NB4 (cell line): ENCODE measurements around the gene TMEM221.

ENCODE experiments used
- DNase-seq: peaks from one replicate; pipeline ENCODE4 v3.0.0; 2010; ENCODE audit warnings: low read depth
- H3K4me3 ChIP-seq: one replicate; pipeline ENCODE4 v1.5.1; 2011; ENCODE audit warnings: mild to moderate bottlenecking, low read depth, low read length, moderate library complexity
- CTCF ChIP-seq: IDR thresholded peaks from one replicate; pipeline ENCODE4 v1.5.1; 2012; ENCODE audit warnings: low read depth, low read length
- MAX ChIP-seq: IDR thresholded peaks from 2 replicates; pipeline ENCODE4 v1.6.1; 2011; ENCODE audit warnings: low read depth, low read length
- MYC ChIP-seq: IDR thresholded peaks from 2 replicates; pipeline ENCODE4 v1.6.1; 2011; ENCODE audit warnings: low read depth, low read length
- POLR2A ChIP-seq: IDR thresholded peaks from 2 replicates; pipeline ENCODE4 v1.6.1; 2011; ENCODE audit warnings: mild to moderate bottlenecking; ENCODE audit not compliant: insufficient read length; ENCODE audit errors: extremely low read depth

The TMEM221 gene

GRCh38 chr19:17468302-17469091 lies 20.0 kb upstream of the TMEM221 start:
- DNase-seq = no peak
- H3K4me3 ChIP-seq = no peak overlapping the region
- TF ChIP-seq POLR2A (no peak), MYC (no peak)

GRCh38 chr19:17467471-17468301 lies 19.2 kb upstream of the TMEM221 start:
- DNase-seq = no peak
- no peak overlapping the region for H3K4me3 ChIP-seq
- TF ChIP-seq MAX (no peak), MYC (no peak), CTCF (no peak), POLR2A (no peak)

GRCh38 chr19:17466487-17466850 lies 18.0 kb upstream of the TMEM221 start:
- no peak for TF ChIP-seq MAX
- TF ChIP-seq CTCF = no peak
- no peak for TF ChIP-seq MYC
- TF ChIP-seq POLR2A = no peak
- no peak for DNase-seq
- no peak overlapping the region for H3K4me3 ChIP-seq

- no peak for DNase-seq
These were observed 12.1 kb upstream of the TMEM221 start, which contains the start of gene NXNL1 for GRCh38 chr19:17460372-17461230. Gene NXNL1 (minus strand): TSS chr19:17460926. CDS start chr19:17460869, 57 bp downstream.

GRCh38 chr19:17458970-17459369 lies 10.5 kb upstream of the TMEM221 start:
- no peak overlapping the region for H3K4me3 ChIP-seq
- TF ChIP-seq POLR2A = no peak
- no peak for TF ChIP-seq MAX
- no peak for TF ChIP-seq MYC
- DNase-seq = no peak

More at GRCh38 chr19:17460372-17461230, 12.1 kb upstream of the TMEM221 start, which contains the start of gene NXNL1:
- no peak within 1 kb of the TSS for H3K4me3 ChIP-seq
- TF ChIP-seq POLR2A (no peak), MYC (no peak), CTCF (no peak), MAX (no peak)

GRCh38 chr19:17457616-17458015 lies 9.1 kb upstream of the TMEM221 start:
- DNase-seq = no peak
- TF ChIP-seq MAX (no peak), POLR2A (no peak), MYC (no peak), CTCF (no peak)
- no peak overlapping the region for H3K4me3 ChIP-seq
